Activated T-cell treated with anti-CD3 and anti-CD28 coated beads, Interleukin-2, amount 50 U/mL, for 72 hours (primary cell): ENCODE measurements around the gene C1QTNF5. TPM values are rescaled to one million over a fixed set of nuclear protein-coding genes. Genes with fewer than 3 reads are reported as not detected.
"Not testable (repeated sequence)": the region's sequence is repeated elsewhere in the genome, so short reads cannot be mapped to it uniquely, and the experiment has no call there.

Experiments
- ATAC-seq, 2 donors: fragments of 150-1000 bp; cut with Tn5 transposase; replicated peaks in 1 of 2; 2 replicates each; pipeline ENCODE4 v1.10.0; 2021; ENCODE audit warnings: moderate library complexity in 2 of 2, mild to moderate bottlenecking in 1 of 2
- DNase-seq, 2 donors: peaks; one replicate each; pipeline ENCODE4 v3.0.0; 2021 to 2022; ENCODE audit warnings: mixed read lengths in 1 of 2
- H3K27ac Mint-ChIP-seq: one replicate; pipeline ENCODE4 v1.8.0; 2022; ENCODE audit warnings: mild to moderate bottlenecking, moderate library complexity, mixed read lengths
- H3K27me3 Mint-ChIP-seq: one replicate; pipeline ENCODE4 v1.8.0; 2022; ENCODE audit warnings: low read depth, mixed read lengths
- H3K36me3 Mint-ChIP-seq, 2 donors: one replicate each; pipeline ENCODE4 v1.8.0; 2022; ENCODE audit warnings: mixed read lengths in 2 of 2, mild to moderate bottlenecking in 1 of 2; ENCODE audit not compliant: insufficient read depth in 2 of 2
- H3K4me1 Mint-ChIP-seq: one replicate; pipeline ENCODE4 v1.8.0; 2022; ENCODE audit warnings: low read depth, mixed read lengths
- H3K4me3 Mint-ChIP-seq, 2 donors: one replicate each; pipeline ENCODE4 v1.8.0; 2022; ENCODE audit warnings: mild to moderate bottlenecking in 2 of 2, mixed read lengths in 2 of 2, moderate library complexity in 2 of 2
- H3K9me3 Mint-ChIP-seq, 2 donors: one replicate each; pipeline ENCODE4 v1.8.0; 2022; ENCODE audit warnings: mixed read lengths in 2 of 2
- total RNA-seq, 2 donors: library from RNA; stranded (reverse); gene quantifications; one replicate each; pipeline ENCODE4 v1.2.3, GENCODE V29; 2022

Gene C1QTNF5, protein sequence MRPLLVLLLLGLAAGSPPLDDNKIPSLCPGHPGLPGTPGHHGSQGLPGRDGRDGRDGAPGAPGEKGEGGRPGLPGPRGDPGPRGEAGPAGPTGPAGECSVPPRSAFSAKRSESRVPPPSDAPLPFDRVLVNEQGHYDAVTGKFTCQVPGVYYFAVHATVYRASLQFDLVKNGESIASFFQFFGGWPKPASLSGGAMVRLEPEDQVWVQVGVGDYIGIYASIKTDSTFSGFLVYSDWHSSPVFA
- not detected for total RNA-seq

DNA sequence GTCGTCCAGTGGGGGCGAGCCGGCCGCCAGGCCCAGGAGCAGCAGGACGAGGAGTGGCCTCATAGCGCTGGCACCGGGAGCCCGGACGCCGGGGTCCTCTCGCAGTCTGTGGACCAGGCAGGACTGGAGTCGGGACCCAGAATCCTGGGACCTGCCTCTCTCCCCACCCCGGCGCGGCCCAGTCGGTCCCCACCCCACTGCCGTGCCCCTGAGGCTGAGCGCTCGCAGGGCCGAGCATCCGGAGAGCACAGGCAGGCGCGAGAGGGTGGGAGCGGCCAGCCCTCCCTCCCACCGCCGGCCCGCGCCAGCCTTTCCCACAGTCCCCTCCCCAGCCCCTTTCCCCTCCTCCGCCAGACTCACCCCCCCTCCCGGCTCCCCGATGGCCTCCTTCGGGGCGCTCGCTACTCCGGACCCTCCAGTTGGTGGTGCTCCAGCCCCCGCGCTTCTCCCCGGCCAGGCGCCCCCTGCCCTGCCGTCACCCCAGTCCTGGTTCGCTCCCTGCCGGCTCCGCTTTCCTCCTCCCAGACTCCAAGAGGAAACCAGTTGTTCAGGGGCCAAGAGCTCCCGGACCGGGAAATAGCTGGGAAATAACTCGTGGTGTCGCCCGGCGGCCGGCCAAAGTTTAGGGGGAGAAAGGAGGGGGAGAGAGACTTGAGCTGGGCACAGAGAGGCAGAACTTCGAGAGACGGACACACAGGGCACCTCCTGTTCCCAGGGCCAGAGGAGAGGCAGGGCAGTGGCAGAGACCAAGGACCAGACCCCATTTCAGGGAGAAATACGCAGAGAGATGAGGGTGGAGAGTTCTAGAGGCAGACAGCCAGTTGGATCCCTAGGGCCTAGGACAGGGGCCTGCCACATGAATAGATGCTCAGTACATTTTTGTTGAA, at the start of gene C1QTNF5:
Gene C1QTNF5 (minus strand): TSS at position 549 of the 887 bp plus-strand sequence. CDS start 486 bp downstream, at position 63.
- Mint-ChIP-seq H3K36me3 (peaks cover 2 to 4% of the 10 kb centered on the region in 2 donors), H3K4me1 (peaks cover 46% of the 10 kb centered on the region), H3K27ac (no peak within 1 kb of the TSS), H3K27me3 (peaks cover 34% of the 10 kb centered on the region), H3K4me3 (peak within 1 kb of the TSS; percentile 27 to 36), H3K9me3 (no peaks in the 10 kb centered on the region)
- ATAC-seq (peak in 1 of 2 donors; percentile 16), DNase-seq (no peak)

DNA sequence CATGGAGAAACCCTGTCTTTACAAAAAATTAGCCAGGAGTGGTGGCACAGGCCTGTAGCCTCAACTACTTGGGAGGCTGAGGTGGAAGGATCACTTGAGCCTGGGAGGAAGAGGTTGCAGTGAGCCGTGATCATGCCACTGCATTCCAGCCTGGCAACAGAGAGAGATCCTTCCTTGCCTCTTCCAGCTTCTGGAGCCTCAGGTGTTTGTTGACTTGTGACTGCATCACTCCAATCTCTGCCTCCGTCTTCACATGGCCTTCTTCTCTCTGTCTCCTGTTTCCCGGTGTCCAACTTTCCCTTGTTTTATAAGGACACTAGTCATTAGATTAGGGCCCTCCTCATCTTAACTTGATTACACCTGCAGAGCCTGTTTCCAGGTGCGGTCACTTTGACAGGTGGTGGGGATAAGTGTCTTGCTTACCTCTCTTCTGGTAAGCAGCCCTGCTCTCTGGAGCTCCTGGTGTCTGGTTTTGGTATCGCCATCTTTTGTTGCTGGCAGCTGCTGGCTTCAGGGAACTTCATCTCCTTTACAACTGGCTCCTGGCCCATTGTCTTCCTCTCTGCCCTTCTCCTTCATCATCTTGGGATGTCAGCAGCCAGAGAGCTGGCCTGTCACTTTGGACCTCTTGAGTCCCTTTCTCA, 49.0 kb upstream of the C1QTNF5 start:
- Mint-ChIP-seq H3K27me3 (peaks cover 16% of the 10 kb centered on the region), H3K4me3 (no peak overlapping the region), H3K9me3 (no peaks in the 10 kb centered on the region), H3K36me3 (no peaks in the 10 kb centered on the region), H3K27ac (no peak overlapping the region), H3K4me1 (no peaks in the 10 kb centered on the region)
- ATAC-seq: no peak
- no peak for DNase-seq

DNA sequence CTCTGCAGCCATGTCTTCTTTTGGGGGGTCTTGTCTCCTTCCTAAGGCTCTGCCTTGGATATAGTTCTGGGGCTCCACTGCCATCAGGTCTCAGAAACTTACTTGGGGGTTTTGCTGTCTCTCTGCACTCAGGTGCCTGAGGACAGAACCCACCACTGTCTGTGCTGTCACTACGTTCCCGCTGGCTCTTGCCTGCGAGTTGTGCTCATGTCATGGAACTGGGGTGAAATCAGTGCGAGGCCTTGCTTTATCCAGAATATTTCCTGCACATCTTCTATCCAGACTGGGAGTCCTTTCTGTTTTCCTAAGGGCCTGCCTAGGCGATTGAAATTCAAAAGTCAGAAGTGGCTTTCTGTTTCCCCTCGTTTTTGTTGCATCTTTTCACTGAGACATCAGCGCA, 47.4 kb upstream of the C1QTNF5 start:
- H3K36me3 Mint-ChIP-seq: no peaks in the 10 kb centered on the region
- no peaks in the 10 kb centered on the region for H3K4me1 Mint-ChIP-seq
- no peak for ATAC-seq
- H3K9me3 Mint-ChIP-seq: no peaks in the 10 kb centered on the region
- H3K4me3 Mint-ChIP-seq: no peak overlapping the region
- no peak for DNase-seq
- peaks cover 4% of the 10 kb centered on the region for H3K27me3 Mint-ChIP-seq
- no peak overlapping the region for H3K27ac Mint-ChIP-seq

DNA sequence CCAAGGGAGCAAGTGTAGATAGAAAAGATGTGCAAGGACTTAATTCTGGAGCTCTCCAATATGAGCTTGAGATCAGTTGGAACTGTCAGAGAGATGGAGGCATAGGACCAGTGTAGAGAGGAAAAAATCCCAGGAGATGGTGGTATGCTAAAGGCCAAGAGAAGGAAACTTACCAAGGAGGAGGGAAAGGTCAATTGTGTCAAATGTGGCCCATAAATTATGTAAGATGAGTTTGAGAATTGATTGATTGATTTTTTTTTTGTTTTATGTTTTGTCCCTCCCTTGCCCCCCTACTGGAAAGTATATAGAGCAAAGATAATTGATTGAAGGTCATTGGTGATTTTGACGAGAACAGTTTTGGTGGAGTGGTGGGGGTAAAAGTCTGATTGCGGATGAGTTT, 43.6 kb upstream of the C1QTNF5 start:
- Mint-ChIP-seq H3K36me3 (no peaks in the 10 kb centered on the region), H3K27me3 (no peaks in the 10 kb centered on the region), H3K4me3 (no peak overlapping the region), H3K4me1 (no peaks in the 10 kb centered on the region), H3K9me3 (no peaks in the 10 kb centered on the region), H3K27ac (no peak overlapping the region)
- no peak for DNase-seq
- ATAC-seq: no peak

DNA sequence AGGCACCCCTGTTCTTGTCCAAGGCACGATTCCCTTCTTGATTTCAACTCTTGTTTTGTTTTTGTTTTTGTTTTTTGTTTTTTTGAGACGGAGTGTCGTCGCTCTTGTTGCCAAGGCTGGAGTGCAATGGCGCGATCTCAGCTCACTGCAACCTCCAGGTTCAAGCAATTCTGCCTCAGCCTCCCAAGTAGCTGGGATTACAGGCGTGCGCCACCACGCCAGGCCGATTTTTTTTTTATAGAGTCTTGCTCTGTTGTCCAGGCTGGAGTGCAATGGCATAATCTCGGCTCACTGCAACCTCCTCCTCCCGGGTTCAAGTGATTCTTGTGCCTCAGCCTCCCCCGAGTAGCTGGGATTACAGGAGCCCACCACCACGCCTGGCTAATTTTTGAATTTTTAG, 41.8 kb upstream of the C1QTNF5 start:
- not testable (repeated sequence) for DNase-seq, H3K27me3 Mint-ChIP-seq, ATAC-seq, H3K4me1 Mint-ChIP-seq, H3K4me3 Mint-ChIP-seq, H3K9me3 Mint-ChIP-seq, H3K27ac Mint-ChIP-seq, H3K36me3 Mint-ChIP-seq

DNA sequence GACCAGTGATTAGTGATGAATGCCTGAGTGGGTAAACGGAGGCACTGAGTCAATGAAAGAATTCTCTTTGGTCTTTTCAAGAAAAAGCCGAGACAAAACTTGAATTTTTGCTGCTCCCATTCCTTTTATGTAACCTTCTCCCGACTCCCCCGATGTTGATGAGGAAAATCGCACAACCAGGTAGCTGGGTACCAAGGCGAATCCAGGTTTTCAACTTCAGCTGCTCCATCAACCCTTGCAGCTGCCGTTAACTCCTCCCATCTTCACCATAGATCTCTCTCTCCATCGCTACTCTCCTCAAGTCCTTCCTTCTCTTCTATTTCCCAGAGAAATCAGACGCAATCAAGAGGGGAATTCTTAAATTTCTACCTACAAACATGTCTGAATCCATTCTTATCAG, 41.4 kb upstream of the C1QTNF5 start:
- DNase-seq: no peak
- Mint-ChIP-seq H3K4me1 (peaks cover 5% of the 10 kb centered on the region), H3K4me3 (no peak overlapping the region), H3K27me3 (no peaks in the 10 kb centered on the region), H3K9me3 (no peaks in the 10 kb centered on the region), H3K36me3 (no peaks in the 10 kb centered on the region), H3K27ac (no peak overlapping the region)
- no peak for ATAC-seq

DNA sequence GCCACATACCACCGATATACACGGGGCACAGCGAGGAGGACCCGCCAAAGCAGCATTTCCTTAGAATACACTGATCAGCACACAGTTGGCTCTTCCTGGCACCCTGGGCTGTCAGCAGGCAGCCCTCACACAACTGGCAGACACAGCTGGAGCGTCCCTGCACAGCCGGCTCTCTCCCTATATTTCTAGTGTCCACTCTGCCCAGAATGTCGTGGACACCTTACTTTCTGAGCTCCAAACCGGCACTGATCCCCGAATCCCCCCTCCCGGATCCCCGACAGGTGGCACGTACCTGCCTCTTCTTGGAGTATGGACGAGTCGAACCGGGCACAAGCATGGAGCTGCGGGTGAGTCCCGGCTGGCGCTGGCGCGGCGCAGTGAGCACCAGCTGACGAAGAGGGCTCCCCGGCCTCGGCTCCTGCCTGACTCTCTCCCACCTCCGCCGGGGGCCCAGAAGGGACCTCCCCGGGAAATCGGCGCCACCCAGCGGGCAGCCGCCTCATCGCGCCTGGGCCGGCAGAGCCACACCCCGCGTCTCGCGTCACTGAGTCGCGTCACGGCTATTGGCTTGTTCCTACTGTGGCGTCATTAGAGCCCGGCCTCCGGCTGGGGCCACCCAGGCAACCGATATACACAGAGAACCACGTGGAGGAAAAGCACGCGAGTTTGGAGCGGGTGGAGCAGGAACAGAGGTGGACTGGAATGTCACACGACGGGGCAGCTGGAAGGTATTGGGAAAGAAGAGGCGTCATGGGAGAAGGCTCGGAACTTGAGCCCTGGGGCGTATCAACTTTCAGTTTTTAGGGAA, 40.7 kb upstream of the C1QTNF5 start, which contains the start of gene USP2:
Gene USP2 (minus strand): TSS at position 510 of the 808 bp plus-strand sequence. CDS start 8,210 bp downstream, outside the sequence.
- Mint-ChIP-seq H3K4me1 (peaks cover 5% of the 10 kb centered on the region), H3K27ac (no peak within 1 kb of the TSS), H3K9me3 (no peaks in the 10 kb centered on the region), H3K4me3 (no peak within 1 kb of the TSS), H3K27me3 (no peaks in the 10 kb centered on the region), H3K36me3 (no peaks in the 10 kb centered on the region)
- DNase-seq: peak; percentile 97 to 99
- peak; percentile 99 for ATAC-seq

DNA sequence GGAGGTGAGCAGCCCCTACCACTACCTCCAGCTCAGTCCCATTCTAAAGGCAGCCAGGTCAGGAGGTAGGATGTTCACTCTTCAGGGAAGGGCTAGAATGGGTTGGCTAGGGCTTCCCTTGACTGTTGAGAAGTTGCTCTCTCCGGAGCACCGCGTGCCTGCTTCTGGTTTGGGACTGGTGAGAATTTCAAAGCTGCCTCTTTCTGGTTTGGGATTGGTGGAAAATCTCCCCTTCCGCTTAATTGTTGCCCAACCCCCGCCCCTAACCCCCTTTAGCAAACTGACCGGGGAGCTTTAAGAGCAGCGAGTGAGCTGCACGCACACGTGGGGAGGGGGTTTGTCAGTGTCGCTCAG, 40.1 kb upstream of the C1QTNF5 start:
- no peaks in the 10 kb centered on the region for H3K27me3 Mint-ChIP-seq
- DNase-seq (no peak), ATAC-seq (no peak)
- no peaks in the 10 kb centered on the region for H3K9me3 Mint-ChIP-seq
- H3K27ac Mint-ChIP-seq: no peak overlapping the region
- H3K4me3 Mint-ChIP-seq: no peak overlapping the region
- no peaks in the 10 kb centered on the region for H3K36me3 Mint-ChIP-seq
- H3K4me1 Mint-ChIP-seq: peaks cover 5% of the 10 kb centered on the region

DNA sequence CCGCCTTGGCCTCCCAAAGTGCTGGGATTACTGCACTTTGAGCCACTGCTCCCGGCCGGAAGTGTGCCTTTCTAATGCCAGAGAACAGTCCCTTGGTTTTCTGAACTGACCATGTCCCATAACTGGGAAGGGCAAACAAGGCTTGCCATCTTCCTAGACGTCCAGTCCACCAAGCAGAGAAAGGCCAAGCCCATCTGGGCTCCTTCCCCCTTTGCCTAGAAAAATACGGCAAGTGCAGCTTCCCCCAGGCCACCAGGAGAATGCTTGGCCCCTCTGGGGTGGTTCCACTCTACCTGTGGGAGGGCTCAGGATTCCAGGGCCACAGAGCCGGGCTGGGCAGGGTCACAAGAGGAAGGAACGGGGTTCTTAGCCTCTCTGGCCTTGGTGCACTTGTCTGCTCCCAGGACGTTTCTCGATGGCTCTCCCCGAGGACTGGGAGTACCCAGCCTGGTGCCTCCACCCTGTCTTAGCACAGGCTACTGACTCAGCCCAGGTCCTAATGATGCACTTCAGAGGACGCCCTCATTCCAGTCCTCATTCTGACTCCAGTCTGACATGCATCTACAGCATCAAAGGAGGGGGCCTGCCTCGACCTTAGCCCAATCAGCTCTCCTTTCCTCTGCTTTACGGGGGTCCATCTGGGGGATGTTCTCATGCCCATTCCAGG, 39.6 kb upstream of the C1QTNF5 start:
- no peak for ATAC-seq
- Mint-ChIP-seq H3K4me1 (peaks cover 5% of the 10 kb centered on the region), H3K27me3 (no peaks in the 10 kb centered on the region), H3K36me3 (no peaks in the 10 kb centered on the region), H3K9me3 (no peaks in the 10 kb centered on the region), H3K27ac (no peak overlapping the region), H3K4me3 (no peak overlapping the region)
- no peak for DNase-seq

DNA sequence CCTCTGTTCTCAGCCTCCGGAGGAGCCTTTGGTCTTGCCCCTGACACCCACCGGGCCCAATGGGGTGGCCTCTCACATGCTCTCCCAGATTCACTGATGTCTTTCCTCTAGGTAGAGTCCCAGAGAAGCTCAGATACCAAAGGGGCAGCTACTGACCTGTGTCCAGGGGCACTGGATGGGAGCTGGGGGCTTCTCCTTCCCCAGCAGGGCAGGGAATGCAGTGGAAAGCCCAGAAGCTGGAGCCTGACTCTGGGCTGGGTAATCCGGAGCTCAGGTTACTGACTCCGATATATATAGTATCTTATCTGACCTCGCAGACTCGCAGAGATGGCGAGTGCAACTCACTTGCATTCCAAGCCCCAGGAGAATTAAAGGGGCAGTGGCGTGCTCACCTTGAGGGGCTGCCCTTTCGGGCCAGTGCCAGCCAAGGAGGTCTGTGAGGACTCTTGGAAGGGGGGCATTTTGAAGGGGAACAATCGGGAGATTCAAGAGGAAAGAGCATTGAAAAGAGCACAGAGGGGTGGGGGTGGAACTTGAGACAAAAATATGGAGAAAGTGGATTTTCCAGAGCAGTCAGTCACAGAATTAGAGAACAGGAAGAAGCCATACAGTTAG, 38.3 kb upstream of the C1QTNF5 start:
- peaks cover 5% of the 10 kb centered on the region for H3K4me1 Mint-ChIP-seq

DNA sequence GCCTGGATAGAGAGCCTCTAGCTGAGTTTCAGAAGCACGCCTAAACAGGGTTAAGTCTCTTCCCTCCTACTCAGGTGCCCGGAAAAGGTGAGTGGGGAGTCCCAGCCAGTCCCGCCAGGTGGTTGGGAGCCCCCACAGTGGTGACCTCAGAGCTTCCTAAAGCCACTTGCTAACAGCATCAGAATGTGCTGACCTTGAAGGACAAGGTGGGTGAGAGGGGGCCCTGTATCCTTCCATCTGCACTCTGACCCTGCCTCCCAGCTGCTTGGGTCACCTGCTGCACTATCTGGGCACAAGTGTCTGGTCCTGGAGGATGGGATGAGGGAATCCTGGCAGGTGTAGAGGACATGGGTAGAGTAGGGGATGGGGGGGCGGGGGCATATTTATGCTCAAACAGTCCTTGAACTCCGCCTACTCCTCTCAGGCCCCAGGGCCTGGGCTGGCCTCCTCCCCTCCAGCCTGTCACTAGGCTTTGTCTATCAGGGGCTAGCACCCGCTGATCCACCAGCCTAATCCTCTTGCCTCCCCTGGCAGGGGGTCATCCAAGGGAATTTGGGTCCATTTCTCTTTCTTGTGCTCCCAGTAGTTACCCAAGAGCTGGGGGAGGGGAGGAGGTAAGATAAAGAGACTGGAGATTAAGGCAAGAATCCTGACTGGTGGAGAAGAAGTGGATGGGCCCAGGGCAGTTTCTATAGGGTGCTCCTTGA, 37.4 kb upstream of the C1QTNF5 start:
- ATAC-seq (no peak), DNase-seq (no peak)
- no peaks in the 10 kb centered on the region for H3K9me3 Mint-ChIP-seq
- H3K36me3 Mint-ChIP-seq: no peaks in the 10 kb centered on the region
- H3K4me1 Mint-ChIP-seq: peaks cover 13% of the 10 kb centered on the region
- no peak overlapping the region for H3K4me3 Mint-ChIP-seq
- H3K27ac Mint-ChIP-seq: no peak overlapping the region
- no peaks in the 10 kb centered on the region for H3K27me3 Mint-ChIP-seq

More for the DNA sequence above, 38.3 kb upstream of the C1QTNF5 start:
- ATAC-seq (no peak), DNase-seq (no peak)
- Mint-ChIP-seq H3K27me3 (no peaks in the 10 kb centered on the region), H3K4me3 (no peak overlapping the region), H3K9me3 (no peaks in the 10 kb centered on the region), H3K27ac (no peak overlapping the region), H3K36me3 (no peaks in the 10 kb centered on the region)
